K562 (cell line): ENCODE results near the gene SLC39A12. TPM values are rescaled to one million over a fixed set of nuclear protein-coding genes. Genes with fewer than 3 reads are reported as not detected.

Experiments used
- ATAC-seq: fragments of 200-7000 bp; cut with Tn5 transposase; 3 replicates; pipeline ENCODE4 v1.9.1; 2020; ENCODE audit warnings: moderate library complexity
- BruUV-seq: library from RNA; stranded (reverse); fragments of 400-500 nt; replicated peaks from 2 replicates; lab custom pipeline; 2021; lab: Mats Ljungman, UMichigan
- CTCF ChIA-PET: fragments of 300-600 bp; formaldehyde crosslinking; extraction: SDS; loops from one replicate; lab custom pipeline; 2021; ENCODE audit warnings: low intra/inter-chr PET ratio; lab: Yijun Ruan, JAX
- POLR2A ChIA-PET: fragments of 300-600, 350-650 bp; sonication (Branson Sonifier 250); formaldehyde crosslinking; extraction: SDS; loops from one replicate; lab custom pipeline; 2021; ENCODE audit warnings: antibody characterized with exemption, inconsistent platforms; lab: Yijun Ruan, JAX
- DNase-seq, 4 experiments: peaks; one replicate each; pipeline versions ENCODE4 v3.0.0 to v3.0.0-alpha.2; 2011 to 2018; ENCODE audit warnings: low spot score in 3 of 4, mixed read lengths in 3 of 4; ENCODE audit errors: extremely low read depth in 1 of 4
- FAIRE-seq: peaks from 2 replicates; lab custom pipeline; 2011; peaks lifted over from hg19 to GRCh38; lab: Jason Lieb, UNC
- H2AFZ ChIP-seq: 2 replicates; pipeline ENCODE4 v1.6.0; 2011; ENCODE audit warnings: low read depth, low read length, control low read depth, inconsistent platforms
- H3K27ac ChIP-seq: fragments of 200-600 bp; 3 replicates; pipeline ENCODE4 v1.8.0; 2011; ENCODE audit warnings: low read depth, mild to moderate bottlenecking, control low read depth, inconsistent platforms, low read length, moderate library complexity, mixed read lengths; ENCODE audit errors: extremely low read depth
- H3K27me3 ChIP-seq, 2 experiments: fragments of 300-600 bp in 1 of 2; 2 replicates in 1 of 2; 3 replicates in 1 of 2; pipeline versions ENCODE4 v1.6.0 to v1.8.0; 2011; ENCODE audit warnings: inconsistent platforms in 2 of 2, low read length in 2 of 2, mild to moderate bottlenecking in 1 of 2, mixed read lengths in 1 of 2, moderate library complexity in 1 of 2; ENCODE audit not compliant: control insufficient read depth in 2 of 2, insufficient read depth in 2 of 2
- H3K36me3 ChIP-seq: fragments of 300-600 bp; 3 replicates; pipeline ENCODE4 v1.8.0; 2011; ENCODE audit warnings: mild to moderate bottlenecking, low read length, inconsistent platforms; ENCODE audit not compliant: control insufficient read depth, insufficient read depth
- H3K4me1 ChIP-seq, 2 experiments: fragments of 200-600 bp in 1 of 2; replicated peaks in 1 of 2; 2 replicates in 1 of 2; 3 replicates in 1 of 2; pipeline versions ENCODE4 v1.5.1 to v1.8.0; 2011; ENCODE audit warnings: inconsistent platforms in 2 of 2, low read length in 2 of 2, mild to moderate bottlenecking in 1 of 2, mixed read lengths in 1 of 2, moderate library complexity in 1 of 2; ENCODE audit not compliant: control insufficient read depth in 2 of 2, insufficient read depth in 2 of 2
- H3K4me2 ChIP-seq: 2 replicates; pipeline ENCODE4 v1.6.1; 2011; ENCODE audit warnings: low read length, control low read depth, inconsistent platforms, mixed read lengths; ENCODE audit not compliant: insufficient read depth
- H3K4me3 ChIP-seq: fragments of 200-600 bp; sonication (generic), shearing (Covaris generic); 2 replicates; pipeline ENCODE4 v1.5.1; 2016; ENCODE audit warnings: control low read depth, inconsistent platforms
- H3K79me2 ChIP-seq: fragments of 200-600 bp; 3 replicates; pipeline ENCODE4 v1.8.0; 2011; ENCODE audit warnings: low read length, inconsistent platforms; ENCODE audit not compliant: control insufficient read depth, insufficient read depth
- H3K9ac ChIP-seq, 2 experiments: 2 replicates each; pipeline versions ENCODE4 v1.6.0 to v1.6.1; 2011; ENCODE audit warnings: low read depth in 2 of 2, low read length in 2 of 2, control low read depth in 1 of 2, inconsistent platforms in 1 of 2, mild to moderate bottlenecking in 1 of 2, mixed read lengths in 1 of 2; ENCODE audit not compliant: insufficient read depth in 1 of 2
- H3K9me1 ChIP-seq: one replicate; pipeline ENCODE4 v1.6.0; 2011; ENCODE audit warnings: inconsistent platforms, mild to moderate bottlenecking, low read length, moderate library complexity; ENCODE audit not compliant: control insufficient read depth, insufficient read depth
- H3K9me3 ChIP-seq: replicated peaks from 2 replicates; pipeline ENCODE4 v1.5.1; 2011; ENCODE audit warnings: low read depth, low read length, inconsistent platforms; ENCODE audit not compliant: control insufficient read depth, insufficient read depth
- H4K20me1 ChIP-seq: replicated peaks from 2 replicates; pipeline ENCODE4 v1.6.1; 2011; ENCODE audit warnings: low read length, inconsistent platforms, mixed read lengths; ENCODE audit not compliant: control insufficient read depth, insufficient read depth
- BHLHE40 ChIP-seq: IDR thresholded peaks from 2 replicates; pipeline ENCODE4 v1.6.1; 2011; ENCODE audit warnings: low read length, improper control_type of control experiment
- ESRRB ChIP-seq: fragments of 250-450 bp; sonication (Bioruptor Pico); IDR thresholded peaks from 2 replicates; pipeline ENCODE4 v1.5.0; 2020; ENCODE audit warnings: mild to moderate bottlenecking, moderate library complexity, borderline replicate concordance
- HNRNPL ChIP-seq: fragments of 200-400 bp; formaldehyde crosslinking; IDR thresholded peaks from 2 replicates; pipeline ENCODE4 v1.6.1; 2017; ENCODE audit warnings: low read depth, mild to moderate bottlenecking, low read length
- LARP7 ChIP-seq: fragments of 450-650 bp; IDR thresholded peaks from 2 replicates; pipeline ENCODE4 v1.6.1; 2016
- RCOR1 ChIP-seq, 2 experiments: IDR thresholded peaks; 2 replicates each; pipeline ENCODE4 v1.6.1; 2012; ENCODE audit warnings: low read depth in 2 of 2, low read length in 2 of 2, borderline replicate concordance in 1 of 2, improper control_type of control experiment in 1 of 2
- RFX1 ChIP-seq: fragments of 450-650 bp; IDR thresholded peaks from 2 replicates; pipeline ENCODE4 v1.6.1; 2016; ENCODE audit warnings: mild to moderate bottlenecking, moderate library complexity
- SRF ChIP-seq, 2 experiments: fragments of 250-450, 450-650 bp in 1 of 2; sonication (Bioruptor Pico) in 1 of 2; sonication (generic) in 1 of 2; formaldehyde crosslinking; IDR thresholded peaks; 2 replicates each; pipeline versions ENCODE4 v1.5.0 to v1.5.1; 2020 to 2022; ENCODE audit warnings: mild to moderate bottlenecking in 1 of 2, missing genetic modification reagents in 1 of 2
- ZNF197 ChIP-seq: fragments of 200-800 bp; sonication (Bioruptor generic); IDR thresholded peaks from 2 replicates; pipeline ENCODE4 v1.6.1; 2016; ENCODE audit warnings: low read depth, missing genetic modification characterization, missing compliant biosample characterization
- WGBS: fragments of 100-300 bp; shearing (Covaris generic); methylation state at CpG from one replicate; pipeline ENCODE4 v1.1.6; 2016; ENCODE audit warnings: low coverage, mixed read lengths; ENCODE audit not compliant: insufficient coverage; ENCODE audit errors: missing lambda C conversion rate; 5-methylcytosine and 5-hydroxymethylcytosine counted together
- in situ Hi-C: fragments of 300-500 bp; cut with MboI; formaldehyde crosslinking; loops from 4 replicates; pipeline ENCODE4 v1.15.0; 2018; ENCODE audit warnings: inconsistent platforms, mixed read lengths
- intact Hi-C: fragments of 100-400 bp; cut with micrococcal nuclease; formaldehyde crosslinking; loops from 2 replicates; pipeline ENCODE4 v1.14.2; 2022
- polyA plus RNA-seq, 8 experiments: library from polyadenylated mRNA; depleted of rRNA in 4 of 8; stranded (reverse) in 5 of 8; unstranded in 3 of 8; fragments of >200 nt; fragmentation: Nextera tagmentation in 2 of 8; fragmentation: Illumina TruSeq in 1 of 8; extraction: Ambion mirVana in 2 of 8; extraction: Trizol in 1 of 8; gene quantifications; 2 replicates each; pipeline versions ENCODE4 v1.2.1 to v1.2.3, GENCODE V29; 2011 to 2014; ENCODE audit warnings: inconsistent platforms in 1 of 8, missing spikeins in 1 of 8
- total RNA-seq, 7 experiments: library from RNA; depleted of rRNA in 6 of 7; stranded (reverse); fragments of >200 nt in 6 of 7; fragmentation: Illumina TruSeq in 2 of 7; extraction: Trizol in 2 of 7; gene quantifications; 2 replicates each; pipeline versions ENCODE4 v1.2.1 to v1.2.3, GENCODE V29; 2011 to 2021; ENCODE audit warnings: low replicate concordance in 1 of 7
- TF ChIP-seq, protein P1 (sequence below): conservative IDR thresholded peaks from 2 replicates; pipeline ENCODE4 v1.6.1; 2011; ENCODE audit warnings: low read depth, mild to moderate bottlenecking, low read length; ENCODE audit not compliant: control insufficient read depth
- TF ChIP-seq, protein P2 (sequence below): fragments of 450-650 bp; IDR thresholded peaks from 2 replicates; pipeline ENCODE4 v1.6.1; 2016
- TF ChIP-seq, protein P3 (sequence below), 3 experiments: fragments of 200-800 bp in 1 of 3; sonication (Bioruptor generic) in 1 of 3; sonication (generic) in 1 of 3; formaldehyde crosslinking in 1 of 3; IDR thresholded peaks; 2 replicates each; pipeline versions ENCODE4 v1.6.1 to v1.8.0; 2016 to 2022; ENCODE audit warnings: mild to moderate bottlenecking in 2 of 3, missing compliant biosample characterization in 2 of 3, missing genetic modification characterization in 2 of 3, missing genetic modification reagents in 1 of 3
- TF ChIP-seq, protein P4 (sequence below): fragments of 250-450 bp; sonication (Bioruptor Pico); IDR thresholded peaks from 2 replicates; pipeline ENCODE4 v1.5.0; 2021

SLC39A12 gene
- total and polyA plus RNA-seq, 9 of the 15 experiments (the other 6 are each of a cell fraction or from before 2014, with no cell fraction given): not detected

DNA sequence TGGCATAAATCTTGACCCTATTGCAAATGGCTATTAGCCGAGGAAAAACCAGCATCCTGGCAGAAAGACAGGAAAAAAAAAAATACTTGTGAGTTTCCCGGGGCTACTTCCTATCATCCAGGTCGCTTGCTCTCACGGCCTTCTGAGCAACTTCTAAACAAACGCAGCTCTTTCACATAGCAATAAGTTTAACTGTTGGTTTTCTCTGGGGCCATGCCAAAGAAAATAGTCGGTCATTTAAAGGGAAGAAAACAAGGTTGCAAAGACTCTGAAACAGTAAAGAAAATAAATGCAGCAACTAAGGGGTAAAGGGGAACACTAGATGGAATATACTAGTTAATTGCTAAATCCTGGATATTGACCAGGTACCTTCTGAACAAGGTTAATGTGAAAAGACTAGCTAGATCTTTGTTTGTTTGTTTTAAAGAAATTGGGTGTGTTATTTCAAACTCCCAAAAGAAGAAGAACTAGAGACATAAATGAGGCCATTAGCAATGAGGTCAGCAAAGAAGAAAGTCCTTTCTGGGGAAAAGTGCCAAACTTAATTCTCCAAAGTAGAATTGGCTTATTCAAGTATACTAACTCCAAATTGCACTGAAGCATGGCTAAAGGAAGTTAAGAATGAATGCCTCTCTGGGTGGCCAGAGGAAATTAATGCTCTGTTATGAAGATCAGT, 54.2 kb downstream of the SLC39A12 start (continued):
- TF ChIP-seq ZNF197 (CRISPR knock-in tag): no peak
- no peak for TF ChIP-seq SRF (CRISPR knock-in tag; IDR thresholded peaks at IDR 0.05)
- TF ChIP-seq LARP7: no peak
- TF ChIP-seq ESRRB (CRISPR knock-in tag): no peak
- TF ChIP-seq, protein P1, sequence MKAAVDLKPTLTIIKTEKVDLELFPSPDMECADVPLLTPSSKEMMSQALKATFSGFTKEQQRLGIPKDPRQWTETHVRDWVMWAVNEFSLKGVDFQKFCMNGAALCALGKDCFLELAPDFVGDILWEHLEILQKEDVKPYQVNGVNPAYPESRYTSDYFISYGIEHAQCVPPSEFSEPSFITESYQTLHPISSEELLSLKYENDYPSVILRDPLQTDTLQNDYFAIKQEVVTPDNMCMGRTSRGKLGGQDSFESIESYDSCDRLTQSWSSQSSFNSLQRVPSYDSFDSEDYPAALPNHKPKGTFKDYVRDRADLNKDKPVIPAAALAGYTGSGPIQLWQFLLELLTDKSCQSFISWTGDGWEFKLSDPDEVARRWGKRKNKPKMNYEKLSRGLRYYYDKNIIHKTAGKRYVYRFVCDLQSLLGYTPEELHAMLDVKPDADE: no peak

DNA sequence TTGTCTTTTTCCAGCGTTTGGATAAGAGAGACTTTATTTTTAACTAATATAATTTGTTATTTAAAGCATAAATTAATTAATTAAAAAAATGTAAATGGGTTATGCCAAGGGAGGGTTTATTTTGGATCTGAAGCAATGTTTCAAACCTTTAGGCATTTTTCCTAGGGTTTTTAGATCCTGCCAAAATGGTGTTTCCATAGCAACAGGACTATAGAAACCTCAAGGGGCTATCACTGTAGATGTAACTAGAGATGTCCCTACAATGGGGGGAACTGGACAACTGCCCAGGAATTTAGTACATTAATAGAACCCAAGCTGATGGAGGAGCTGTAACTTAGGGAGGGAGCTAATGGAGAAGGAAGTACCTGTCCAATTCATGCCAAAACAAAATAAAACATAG, 57.3 kb downstream of the SLC39A12 start:
- peaks cover 3 to 4% of the 10 kb centered on the region in 2 experiments; a peak in 2 of 5 replicates for H3K27me3 ChIP-seq
- no peak overlapping the region for H2AFZ ChIP-seq
- WGBS: 0% methylated on average over 1 of the region's 1 CpG
- H3K27ac ChIP-seq: no peak overlapping the region
- ATAC-seq (no peak), DNase-seq (no peak), FAIRE-seq (no peak)
- no peaks in the 10 kb centered on the region for H3K9me1 ChIP-seq
- H3K9ac ChIP-seq: no peak overlapping the region
- H3K79me2 ChIP-seq: no peaks in the 10 kb centered on the region
- H3K4me2 ChIP-seq: no peak overlapping the region
- no peaks in the 10 kb centered on the region for H3K36me3 ChIP-seq
- H3K9me3 ChIP-seq: no peaks in the 10 kb centered on the region
- TF ChIP-seq, protein P2, sequence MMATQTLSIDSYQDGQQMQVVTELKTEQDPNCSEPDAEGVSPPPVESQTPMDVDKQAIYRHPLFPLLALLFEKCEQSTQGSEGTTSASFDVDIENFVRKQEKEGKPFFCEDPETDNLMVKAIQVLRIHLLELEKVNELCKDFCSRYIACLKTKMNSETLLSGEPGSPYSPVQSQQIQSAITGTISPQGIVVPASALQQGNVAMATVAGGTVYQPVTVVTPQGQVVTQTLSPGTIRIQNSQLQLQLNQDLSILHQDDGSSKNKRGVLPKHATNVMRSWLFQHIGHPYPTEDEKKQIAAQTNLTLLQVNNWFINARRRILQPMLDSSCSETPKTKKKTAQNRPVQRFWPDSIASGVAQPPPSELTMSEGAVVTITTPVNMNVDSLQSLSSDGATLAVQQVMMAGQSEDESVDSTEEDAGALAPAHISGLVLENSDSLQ: no peak
- TF ChIP-seq, protein P3, sequence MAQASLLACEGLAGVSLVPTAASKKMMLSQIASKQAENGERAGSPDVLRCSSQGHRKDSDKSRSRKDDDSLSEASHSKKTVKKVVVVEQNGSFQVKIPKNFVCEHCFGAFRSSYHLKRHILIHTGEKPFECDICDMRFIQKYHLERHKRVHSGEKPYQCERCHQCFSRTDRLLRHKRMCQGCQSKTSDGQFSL (CRISPR knock-in tag; IDR thresholded peaks at IDR 0.05): no peak
- TF ChIP-seq, protein P3 (tag; IDR thresholded peaks at IDR 0.05): no peak
- TF ChIP-seq RCOR1 (IDR thresholded peaks at IDR 0.05; ENCODE audit: borderline replicate concordance in 1 of 2, low read depth in 2 of 2, low read length in 2 of 2) (no peak), BHLHE40 (no peak), RFX1 (peak; percentile 56), HNRNPL (no peak)
- TF ChIP-seq, protein P4, sequence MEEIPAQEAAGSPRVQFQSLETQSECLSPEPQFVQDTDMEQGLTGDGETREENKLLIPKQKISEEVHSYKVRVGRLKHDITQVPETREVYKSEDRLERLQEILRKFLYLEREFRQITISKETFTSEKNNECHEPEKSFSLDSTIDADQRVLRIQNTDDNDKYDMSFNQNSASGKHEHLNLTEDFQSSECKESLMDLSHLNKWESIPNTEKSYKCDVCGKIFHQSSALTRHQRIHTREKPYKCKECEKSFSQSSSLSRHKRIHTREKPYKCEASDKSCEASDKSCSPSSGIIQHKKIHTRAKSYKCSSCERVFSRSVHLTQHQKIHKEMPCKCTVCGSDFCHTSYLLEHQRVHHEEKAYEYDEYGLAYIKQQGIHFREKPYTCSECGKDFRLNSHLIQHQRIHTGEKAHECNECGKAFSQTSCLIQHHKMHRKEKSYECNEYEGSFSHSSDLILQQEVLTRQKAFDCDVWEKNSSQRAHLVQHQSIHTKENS (CRISPR knock-in tag): no peak
- no TSS peak for BruUV-seq
- intact Hi-C loops: no loop called here
- no peaks in the 10 kb centered on the region for H4K20me1 ChIP-seq
- no peak overlapping the region for H3K4me3 ChIP-seq
- CTCF ChIA-PET: no interaction called here
- POLR2A ChIA-PET: interaction anchor here (1.1 kb wide), 1 partner anchor 14 kb away, joined by 3 read pairs; no protein-coding TSS in a partner anchor
- in situ Hi-C loops: no loop called here
- no peaks in the 10 kb centered on the region for H3K4me1 ChIP-seq
